ENCODE measurements around the gene MEGF11. TPM values are rescaled to one million over a fixed set of nuclear protein-coding genes. Genes with fewer than 3 reads are reported as not detected.
"Not testable (repeated sequence)": the region's sequence is repeated elsewhere in the genome, so short reads cannot be mapped to it uniquely, and the experiment has no call there.

Gene MEGF11
- total RNA-seq, 2 donors from 2014 or later, result not detected

DNA sequence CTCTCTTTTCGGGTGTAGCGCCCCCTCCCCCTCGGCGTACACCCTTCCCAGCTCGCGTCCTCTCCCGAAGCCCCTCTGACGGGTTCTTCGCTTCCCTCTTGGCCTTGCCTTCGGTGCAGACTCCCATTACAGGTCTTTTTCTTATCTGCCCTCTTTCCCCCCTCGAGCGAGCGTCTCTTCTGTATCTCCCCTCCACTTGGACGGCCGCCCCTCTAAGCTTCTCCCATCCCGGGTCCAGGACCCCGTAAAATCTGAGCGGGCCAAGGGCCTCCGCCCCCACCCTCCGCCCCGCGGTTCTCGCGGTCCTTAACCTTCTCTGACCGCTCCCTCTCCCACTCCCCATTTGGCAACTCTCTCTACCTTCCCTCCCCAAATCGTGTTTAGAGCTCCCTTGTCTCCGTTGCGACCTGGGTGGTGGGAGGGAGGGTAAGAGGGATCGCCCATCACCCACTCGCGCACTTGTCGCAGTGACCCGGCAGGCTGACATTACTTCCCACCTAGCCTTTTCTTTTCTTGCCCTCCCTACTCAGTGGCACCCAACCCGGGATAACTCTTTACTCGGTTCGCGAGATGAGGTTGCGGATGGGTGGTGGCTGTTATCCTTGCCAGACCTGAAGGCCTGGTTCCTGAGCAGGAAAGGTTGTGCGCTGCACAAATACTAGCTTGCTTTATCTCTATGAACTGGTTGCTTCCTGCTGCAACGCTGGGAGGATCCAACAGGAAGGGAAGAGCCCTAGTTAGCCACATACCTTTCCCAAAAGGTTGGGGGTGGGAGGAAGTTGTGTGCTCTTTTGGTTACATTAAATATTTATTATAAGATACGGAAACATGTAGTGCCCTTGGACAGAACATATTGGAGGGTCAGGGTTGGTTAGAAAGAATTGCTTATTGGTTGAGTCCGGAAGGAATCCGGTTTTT lies 383.3 kb downstream of the MEGF11 start:
- Histone ChIP-seq H3K27me3 (replicated peaks; ENCODE audit: insufficient read depth) (no peaks in the 10 kb centered on the region), H3K9me3 (no peaks in the 10 kb centered on the region), H3K27ac (peak overlapping the region; percentile 96 to 98), H3K4me1 (replicated peaks) (no peaks in the 10 kb centered on the region), H3K4me3 (peak overlapping the region; percentile 84 to 95), H3K36me3 (no peaks in the 10 kb centered on the region)
- DNase-seq (ENCODE audit: low spot score), result peak; percentile 73
- under 1% methylated on average over 43 of the region's 43 CpGs for WGBS
- intact Hi-C loops (cut with DNase I), result loop anchor here (2.0 to 5.0 kb wide), 2 partner anchors 37 to 78 kb away; partner anchors contain the start of gene DENND4A
- TF ChIP-seq POLR2AphosphoS5 (IDR thresholded peaks at IDR 0.05) (peak; percentile 68), POLR2A (IDR thresholded peaks at IDR 0.05) (peak; percentile 11)
- TF ChIP-seq, protein P1, sequence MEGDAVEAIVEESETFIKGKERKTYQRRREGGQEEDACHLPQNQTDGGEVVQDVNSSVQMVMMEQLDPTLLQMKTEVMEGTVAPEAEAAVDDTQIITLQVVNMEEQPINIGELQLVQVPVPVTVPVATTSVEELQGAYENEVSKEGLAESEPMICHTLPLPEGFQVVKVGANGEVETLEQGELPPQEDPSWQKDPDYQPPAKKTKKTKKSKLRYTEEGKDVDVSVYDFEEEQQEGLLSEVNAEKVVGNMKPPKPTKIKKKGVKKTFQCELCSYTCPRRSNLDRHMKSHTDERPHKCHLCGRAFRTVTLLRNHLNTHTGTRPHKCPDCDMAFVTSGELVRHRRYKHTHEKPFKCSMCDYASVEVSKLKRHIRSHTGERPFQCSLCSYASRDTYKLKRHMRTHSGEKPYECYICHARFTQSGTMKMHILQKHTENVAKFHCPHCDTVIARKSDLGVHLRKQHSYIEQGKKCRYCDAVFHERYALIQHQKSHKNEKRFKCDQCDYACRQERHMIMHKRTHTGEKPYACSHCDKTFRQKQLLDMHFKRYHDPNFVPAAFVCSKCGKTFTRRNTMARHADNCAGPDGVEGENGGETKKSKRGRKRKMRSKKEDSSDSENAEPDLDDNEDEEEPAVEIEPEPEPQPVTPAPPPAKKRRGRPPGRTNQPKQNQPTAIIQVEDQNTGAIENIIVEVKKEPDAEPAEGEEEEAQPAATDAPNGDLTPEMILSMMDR (IDR thresholded peaks at IDR 0.05), result no peak

DNA sequence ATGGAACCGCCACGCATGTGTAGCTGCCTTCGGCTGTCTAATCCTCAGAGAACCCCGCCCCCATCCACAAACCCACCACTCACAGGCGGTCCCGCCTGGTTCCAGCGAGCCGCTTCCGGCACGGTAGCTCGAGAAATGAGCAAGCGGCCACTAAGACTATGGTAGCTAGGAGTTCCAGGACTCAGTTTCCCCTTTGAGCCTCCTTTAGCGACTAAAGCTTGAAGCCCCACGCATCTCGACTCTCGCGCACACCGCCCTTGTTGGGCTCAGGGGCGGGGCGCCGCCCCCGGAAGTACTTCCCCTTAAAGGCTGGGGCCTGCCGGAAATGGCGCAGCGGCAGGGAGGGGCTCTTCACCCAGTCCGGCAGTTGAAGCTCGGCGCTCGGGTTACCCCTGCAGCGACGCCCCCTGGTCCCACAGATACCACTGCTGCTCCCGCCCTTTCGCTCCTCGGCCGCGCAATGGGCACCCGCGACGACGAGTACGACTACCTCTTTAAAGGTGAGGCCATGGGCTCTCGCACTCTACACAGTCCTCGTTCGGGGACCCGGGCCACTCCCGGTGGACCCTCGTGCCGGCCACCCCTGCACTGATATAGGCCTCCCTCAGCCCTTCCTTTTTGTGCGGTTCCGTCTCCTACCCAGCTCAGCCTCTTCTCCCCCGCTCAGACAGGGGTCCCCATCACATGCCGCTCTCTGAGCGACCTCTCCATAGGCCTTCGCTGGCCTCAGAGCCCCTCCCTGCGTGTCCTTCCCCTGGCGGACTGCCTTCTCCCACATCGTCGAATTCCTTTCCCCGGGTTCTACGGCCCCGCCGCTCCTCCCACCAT lies 384.2 kb downstream of the MEGF11 start, which contains the start of gene RAB11A:
Gene RAB11A (plus strand): TSS at position 366 of the 828 bp plus-strand sequence. CDS start 95 bp downstream, at position 461.
- TF ChIP-seq POLR2AphosphoS5 (IDR thresholded peaks at IDR 0.05), result peak; percentile 96
- TF ChIP-seq POLR2A (IDR thresholded peaks at IDR 0.05), result peak; percentile 95
- TF ChIP-seq, protein P1 (IDR thresholded peaks at IDR 0.05), result peak in 3 of 4 experiments; percentile 37 to 44 (median 42)
- Histone ChIP-seq H3K27ac (peak within 1 kb of the TSS; percentile 96 to 98), H3K4me1 (replicated peaks) (no peaks in the 10 kb centered on the region), H3K4me3 (peak within 1 kb of the TSS; percentile 84 to 95), H3K27me3 (replicated peaks; ENCODE audit: insufficient read depth) (no peaks in the 10 kb centered on the region), H3K36me3 (no peaks in the 10 kb centered on the region), H3K9me3 (no peaks in the 10 kb centered on the region)
- intact Hi-C loops (cut with DNase I), result loop anchor here (2.0 to 5.0 kb wide), 2 partner anchors 37 to 77 kb away; partner anchors contain the start of gene DENND4A
- peak; percentile 94 for DNase-seq (ENCODE audit: low spot score)
- under 1% methylated on average over 62 of the region's 62 CpGs for WGBS

GRCh38 chr15:65868546-65869125 lies 384.9 kb downstream of the MEGF11 start:
- Histone ChIP-seq H3K9me3 (no peaks in the 10 kb centered on the region), H3K4me1 (replicated peaks) (no peaks in the 10 kb centered on the region), H3K27me3 (replicated peaks; ENCODE audit: insufficient read depth) (no peaks in the 10 kb centered on the region), H3K4me3 (peak overlapping the region; percentile 84 to 95), H3K36me3 (no peaks in the 10 kb centered on the region), H3K27ac (peak overlapping the region; percentile 96 to 98)
- no peak for TF ChIP-seq POLR2AphosphoS5 (IDR thresholded peaks at IDR 0.05)
- TF ChIP-seq, protein P1 (IDR thresholded peaks at IDR 0.05), result no peak
- TF ChIP-seq POLR2A (IDR thresholded peaks at IDR 0.05), result no peak
- no peak for DNase-seq (ENCODE audit: low spot score)
- 68% methylated on average over 11 of the region's 11 CpGs for WGBS
- intact Hi-C loops (cut with DNase I), result loop anchor here (2.0 to 5.0 kb wide), 2 partner anchors 36 to 76 kb away; partner anchors contain the start of gene DENND4A

DNA sequence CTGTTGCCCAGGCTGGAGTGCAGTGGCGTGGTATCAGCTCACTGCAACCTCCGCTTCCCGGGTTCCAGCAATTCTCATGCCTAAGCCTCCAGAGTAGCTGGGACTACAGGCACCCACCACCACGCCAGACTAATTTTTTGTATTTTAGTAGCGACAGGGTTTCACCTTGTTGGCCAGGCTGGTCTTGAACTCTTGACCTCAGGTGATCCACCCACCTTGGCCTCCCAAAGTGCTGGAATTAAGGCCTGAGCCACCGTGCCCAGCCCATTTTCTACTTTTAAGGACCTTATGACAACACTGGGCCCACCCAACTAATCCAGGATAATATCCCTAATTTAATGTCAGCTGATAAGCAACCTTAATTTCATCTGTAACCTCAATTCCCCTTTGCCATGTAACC lies 385.6 kb downstream of the MEGF11 start:
- not testable (repeated sequence) for H3K27ac ChIP-seq; H3K9me3 ChIP-seq; DNase-seq (ENCODE audit: low spot score); H3K36me3 ChIP-seq; H3K4me3 ChIP-seq; H3K4me1 ChIP-seq (replicated peaks); H3K27me3 ChIP-seq (replicated peaks; ENCODE audit: insufficient read depth)
- intact Hi-C loops (cut with DNase I), result loop anchor here (2.0 to 5.0 kb wide), 2 partner anchors 35 to 76 kb away; partner anchors contain the start of gene DENND4A
- WGBS, result 94% methylated on average over 6 of the region's 6 CpGs
